HepG2 (cell line): Measurements from ENCODE around the gene SDK1. TPM values are rescaled to one million over a fixed set of nuclear protein-coding genes. Genes with fewer than 3 reads are reported as not detected.

ENCODE experiments used
- ATAC-seq: fragments of 200-7000 bp; cut with Tn5 transposase; 3 replicates; pipeline ENCODE4 v1.9.1; 2020; ENCODE audit warnings: mild to moderate bottlenecking, moderate library complexity
- BruUV-seq: library from RNA; stranded (reverse); fragments of 400-500 nt; replicated peaks from 2 replicates; lab custom pipeline; 2021; lab: Mats Ljungman, UMichigan
- CTCF ChIA-PET: fragments of 300-600 bp; formaldehyde crosslinking; extraction: SDS; loops from one replicate; lab custom pipeline; 2021; ENCODE audit warnings: low total read pairs, inconsistent platforms, low intra/inter-chr PET ratio; lab: Yijun Ruan, JAX
- POLR2A ChIA-PET: fragments of 350-600 bp; sonication (Branson Sonifier 250); formaldehyde crosslinking; loops from one replicate; lab custom pipeline; 2020; ENCODE audit warnings: antibody characterized with exemption, inconsistent platforms; lab: Yijun Ruan, JAX
- DNase-seq: peaks from one replicate; pipeline ENCODE4 v3.0.0-alpha.2; 2015; ENCODE audit warnings: low spot score
- FAIRE-seq: peaks from 3 replicates; lab custom pipeline; 2011; peaks lifted over from hg19 to GRCh38; lab: Jason Lieb, UNC
- H2AFZ ChIP-seq: one replicate; pipeline ENCODE4 v1.6.1; 2011; ENCODE audit warnings: low read length, inconsistent platforms
- H3K27ac ChIP-seq: fragments of 300-600 bp; 3 replicates; pipeline ENCODE4 v1.8.0; 2011; ENCODE audit warnings: mixed run types, mild to moderate bottlenecking, mixed read lengths, low read length, inconsistent platforms; ENCODE audit not compliant: insufficient read depth; ENCODE audit errors: extremely low read length
- H3K27me3 ChIP-seq, 2 experiments: fragments of 200-600 bp in 1 of 2; 2 replicates in 1 of 2; 3 replicates in 1 of 2; pipeline versions ENCODE4 v1.6.0 to v1.8.0; 2011; ENCODE audit warnings: low read length in 2 of 2, mild to moderate bottlenecking in 2 of 2, moderate library complexity in 2 of 2, inconsistent platforms in 1 of 2; ENCODE audit not compliant: insufficient read depth in 2 of 2, control insufficient read depth in 1 of 2
- H3K36me3 ChIP-seq, 2 experiments: fragments of 200-600 bp in 1 of 2; replicated peaks in 1 of 2; 2 replicates in 1 of 2; 3 replicates in 1 of 2; pipeline versions ENCODE4 v1.5.1 to v1.8.0; 2011; ENCODE audit warnings: low read length in 2 of 2, inconsistent platforms in 1 of 2; ENCODE audit not compliant: insufficient read depth in 2 of 2, control insufficient read depth in 1 of 2
- H3K4me1 ChIP-seq: 2 replicates; pipeline ENCODE4 v1.5.1; 2012; ENCODE audit warnings: low read length, inconsistent platforms; ENCODE audit not compliant: insufficient read depth
- H3K4me2 ChIP-seq: 2 replicates; pipeline ENCODE4 v1.6.0; 2011; ENCODE audit warnings: low read depth, low read length, inconsistent platforms
- H3K4me3 ChIP-seq, 3 experiments: fragments of 200-600 bp in 1 of 3; sonication (generic), shearing (Covaris generic) in 1 of 3; replicated peaks in 1 of 3; 2 replicates each; pipeline ENCODE4 v1.5.1; 2011 to 2016; ENCODE audit warnings: low read length in 3 of 3, inconsistent platforms in 2 of 3, low read depth in 2 of 3, mild to moderate bottlenecking in 2 of 3, control low read depth in 1 of 3, mixed read lengths in 1 of 3; ENCODE audit not compliant: insufficient read depth in 1 of 3
- H3K79me2 ChIP-seq: one replicate; pipeline ENCODE4 v1.6.1; 2011; ENCODE audit warnings: low read length, inconsistent platforms; ENCODE audit not compliant: insufficient read depth
- H3K9ac ChIP-seq: 2 replicates; pipeline ENCODE4 v1.6.0; 2011; ENCODE audit warnings: mild to moderate bottlenecking, low read depth, low read length, inconsistent platforms; ENCODE audit not compliant: insufficient read depth
- H3K9me3 ChIP-seq: 2 replicates; pipeline ENCODE4 v1.5.1; 2012; ENCODE audit warnings: mild to moderate bottlenecking, low read length
- H4K20me1 ChIP-seq: 2 replicates; pipeline ENCODE4 v1.6.0; 2011; ENCODE audit warnings: inconsistent platforms, mild to moderate bottlenecking, low read length, moderate library complexity; ENCODE audit not compliant: insufficient read depth
- CAMTA2 ChIP-seq: sonication (generic); formaldehyde crosslinking; IDR thresholded peaks from 2 replicates; pipeline ENCODE4 v1.4.0; 2020; ENCODE audit warnings: mild to moderate bottlenecking, missing genetic modification reagents, borderline replicate concordance
- MIER3 ChIP-seq: IDR thresholded peaks from 2 replicates; pipeline ENCODE4 v1.6.1; 2016; ENCODE audit warnings: missing compliant biosample characterization, borderline replicate concordance
- REL ChIP-seq: sonication (generic); formaldehyde crosslinking; conservative IDR thresholded peaks from 2 replicates; pipeline ENCODE4 v1.8.0; 2022; ENCODE audit warnings: mild to moderate bottlenecking, missing genetic modification reagents, moderate library complexity
- TOE1 ChIP-seq: sonication (generic); formaldehyde crosslinking; IDR thresholded peaks from 2 replicates; pipeline ENCODE4 v1.4.0; 2020; ENCODE audit warnings: mild to moderate bottlenecking, missing genetic modification reagents
- ZEB1 ChIP-seq: IDR thresholded peaks from 2 replicates; pipeline ENCODE4 v1.6.1; 2012; ENCODE audit warnings: mild to moderate bottlenecking, low read depth, inconsistent platforms; ENCODE audit not compliant: insufficient replicate concordance
- ZNF614 ChIP-seq: IDR thresholded peaks from 2 replicates; pipeline ENCODE4 v1.6.1; 2018; ENCODE audit warnings: missing biosample characterization, missing genetic modification reagents, inconsistent platforms, borderline replicate concordance
- ZNF775 ChIP-seq: sonication (generic); formaldehyde crosslinking; IDR thresholded peaks from 2 replicates; pipeline ENCODE4 v1.4.0; 2020; ENCODE audit warnings: missing genetic modification reagents, mild to moderate bottlenecking, moderate library complexity, borderline replicate concordance
- WGBS: methylation state at CpG from one replicate; pipeline ENCODE4 v1.1.6; 2017; ENCODE audit warnings: low lambda C conversion rate; 5-methylcytosine and 5-hydroxymethylcytosine counted together
- in situ Hi-C: cut with HindIII; loops from 2 replicates; pipeline ENCODE4 v1.10.0; 2017; ENCODE audit warnings: low pct_unique_long_range_greater_than_20kb; ENCODE audit not compliant: extremely low pct_ligation_motif_present
- intact Hi-C: fragments of 100-400 bp; cut with micrococcal nuclease; formaldehyde crosslinking; loops from one replicate; pipeline ENCODE4 v1.10.0; 2022; ENCODE audit not compliant: unreplicated experiment
- polyA plus RNA-seq, 8 experiments: library from polyadenylated mRNA; depleted of rRNA in 3 of 8; stranded (reverse) in 7 of 8; unstranded in 1 of 8; fragments of >200 nt; fragmentation: Illumina TruSeq in 4 of 8; extraction: Trizol in 4 of 8; gene quantifications; 2 replicates each; pipeline versions ENCODE4 v1.2.1 to v1.2.3, GENCODE V29; 2011 to 2016; ENCODE audit warnings: low read depth in 4 of 8, missing spikeins in 1 of 8, mixed read lengths in 1 of 8; ENCODE audit not compliant: insufficient read depth in 1 of 8
- total RNA-seq, 5 experiments: library from RNA; depleted of rRNA; stranded (reverse); fragments of >200 nt; fragmentation: Illumina TruSeq; extraction: Trizol; gene quantifications; 2 replicates each; pipeline ENCODE4 v1.2.3, GENCODE V29; 2016; ENCODE audit warnings: low read depth in 1 of 5
- TF ChIP-seq, protein P1 (sequence below): sonication (generic); formaldehyde crosslinking; IDR thresholded peaks from 2 replicates; pipeline ENCODE4 v1.4.0; 2020; ENCODE audit warnings: low read depth, mild to moderate bottlenecking, missing genetic modification reagents
- TF ChIP-seq, protein P2 (sequence below): sonication (generic); formaldehyde crosslinking; IDR thresholded peaks from 2 replicates; pipeline ENCODE4 v1.4.0; 2020; ENCODE audit warnings: missing genetic modification reagents, borderline replicate concordance
- TF ChIP-seq, protein P3 (sequence below): sonication (generic); formaldehyde crosslinking; IDR thresholded peaks from one replicate; pipeline ENCODE4 v1.5.1; 2020; ENCODE audit warnings: mild to moderate bottlenecking, missing genetic modification reagents; ENCODE audit errors: not compliant biosample characterization
- TF ChIP-seq, protein P4 (sequence below): sonication (generic); formaldehyde crosslinking; IDR thresholded peaks from 2 replicates; pipeline ENCODE4 v1.5.0; 2020; ENCODE audit warnings: missing genetic modification reagents

The SDK1 gene
- total and polyA plus RNA-seq, 2 of the 13 experiments (the other 11 are each of a cell fraction or from before 2014, with no cell fraction given): 0.35 to 2.4 TPM

DNA sequence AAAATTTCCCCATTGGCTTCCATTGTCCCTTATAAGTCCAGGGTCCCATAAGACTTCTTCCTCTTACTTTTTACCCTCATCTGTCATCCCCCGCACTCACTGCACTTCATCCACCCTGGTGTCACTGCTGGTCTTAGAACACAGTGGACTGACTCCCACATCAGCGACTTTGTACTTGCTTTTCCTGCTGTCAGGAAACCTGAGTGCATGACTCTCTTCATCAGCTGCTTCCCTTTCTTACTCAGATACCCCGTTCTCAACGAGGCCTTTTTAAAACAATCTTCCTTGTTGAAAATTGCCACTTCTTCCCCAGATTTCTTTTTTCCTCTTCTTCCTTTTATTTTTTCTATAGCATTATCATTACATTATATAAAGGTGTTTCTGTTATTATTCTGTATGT, 305.4 kb downstream of the SDK1 start (continued):
- TF ChIP-seq, protein P1, sequence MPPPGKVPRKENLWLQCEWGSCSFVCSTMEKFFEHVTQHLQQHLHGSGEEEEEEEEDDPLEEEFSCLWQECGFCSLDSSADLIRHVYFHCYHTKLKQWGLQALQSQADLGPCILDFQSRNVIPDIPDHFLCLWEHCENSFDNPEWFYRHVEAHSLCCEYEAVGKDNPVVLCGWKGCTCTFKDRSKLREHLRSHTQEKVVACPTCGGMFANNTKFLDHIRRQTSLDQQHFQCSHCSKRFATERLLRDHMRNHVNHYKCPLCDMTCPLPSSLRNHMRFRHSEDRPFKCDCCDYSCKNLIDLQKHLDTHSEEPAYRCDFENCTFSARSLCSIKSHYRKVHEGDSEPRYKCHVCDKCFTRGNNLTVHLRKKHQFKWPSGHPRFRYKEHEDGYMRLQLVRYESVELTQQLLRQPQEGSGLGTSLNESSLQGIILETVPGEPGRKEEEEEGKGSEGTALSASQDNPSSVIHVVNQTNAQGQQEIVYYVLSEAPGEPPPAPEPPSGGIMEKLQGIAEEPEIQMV (CRISPR knock-in tag): no peak
- TF ChIP-seq ZNF775 (CRISPR knock-in tag): no peak
- TF ChIP-seq, protein P2, sequence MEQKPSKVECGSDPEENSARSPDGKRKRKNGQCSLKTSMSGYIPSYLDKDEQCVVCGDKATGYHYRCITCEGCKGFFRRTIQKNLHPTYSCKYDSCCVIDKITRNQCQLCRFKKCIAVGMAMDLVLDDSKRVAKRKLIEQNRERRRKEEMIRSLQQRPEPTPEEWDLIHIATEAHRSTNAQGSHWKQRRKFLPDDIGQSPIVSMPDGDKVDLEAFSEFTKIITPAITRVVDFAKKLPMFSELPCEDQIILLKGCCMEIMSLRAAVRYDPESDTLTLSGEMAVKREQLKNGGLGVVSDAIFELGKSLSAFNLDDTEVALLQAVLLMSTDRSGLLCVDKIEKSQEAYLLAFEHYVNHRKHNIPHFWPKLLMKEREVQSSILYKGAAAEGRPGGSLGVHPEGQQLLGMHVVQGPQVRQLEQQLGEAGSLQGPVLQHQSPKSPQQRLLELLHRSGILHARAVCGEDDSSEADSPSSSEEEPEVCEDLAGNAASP (CRISPR knock-in tag): no peak

DNA sequence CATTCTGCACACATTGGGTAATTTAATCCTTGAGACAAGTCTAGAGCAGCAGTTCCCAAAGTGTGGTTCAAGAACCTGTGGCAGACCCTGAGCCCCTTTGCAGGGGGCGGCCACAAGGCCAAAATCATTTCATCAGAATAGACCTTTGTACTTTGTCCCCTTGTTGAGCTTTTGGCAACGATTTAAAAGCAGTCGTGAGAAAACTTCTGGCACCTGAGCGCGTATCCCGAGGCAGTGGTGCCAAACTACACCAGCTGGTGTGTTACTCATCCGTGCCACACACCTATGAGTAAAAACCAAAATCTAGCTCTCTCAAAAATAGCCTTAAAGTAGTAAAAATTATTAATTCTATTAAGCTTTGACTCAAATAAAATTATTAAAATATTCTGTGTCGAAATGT, 306.8 kb downstream of the SDK1 start:
- H2AFZ ChIP-seq: no peak overlapping the region
- no peaks in the 10 kb centered on the region for H3K36me3 ChIP-seq
- no TSS peak for BruUV-seq
- 71% methylated on average over 8 of the region's 8 CpGs for WGBS
- no peak overlapping the region for H3K4me3 ChIP-seq
- H3K79me2 ChIP-seq: no peaks in the 10 kb centered on the region
- H3K4me2 ChIP-seq: no peak overlapping the region
- H3K27me3 ChIP-seq: no peaks in the 10 kb centered on the region
- CTCF ChIA-PET: no interaction called here
- intact Hi-C loops (no loop called here), in situ Hi-C loops (no loop called here)
- no peaks in the 10 kb centered on the region for H3K4me1 ChIP-seq
- POLR2A ChIA-PET: no interaction called here
- H3K27ac ChIP-seq: no peak overlapping the region
- no peaks in the 10 kb centered on the region for H3K9me3 ChIP-seq
- DNase-seq (no peak), ATAC-seq (no peak), FAIRE-seq (no peak)
- H3K9ac ChIP-seq: no peak overlapping the region
- H4K20me1 ChIP-seq: no peaks in the 10 kb centered on the region
- TF ChIP-seq CAMTA2 (CRISPR knock-in tag): no peak
- no peak for TF ChIP-seq MIER3 (CRISPR knock-in tag)
- TF ChIP-seq ZNF614: no peak
- TF ChIP-seq, protein P3, sequence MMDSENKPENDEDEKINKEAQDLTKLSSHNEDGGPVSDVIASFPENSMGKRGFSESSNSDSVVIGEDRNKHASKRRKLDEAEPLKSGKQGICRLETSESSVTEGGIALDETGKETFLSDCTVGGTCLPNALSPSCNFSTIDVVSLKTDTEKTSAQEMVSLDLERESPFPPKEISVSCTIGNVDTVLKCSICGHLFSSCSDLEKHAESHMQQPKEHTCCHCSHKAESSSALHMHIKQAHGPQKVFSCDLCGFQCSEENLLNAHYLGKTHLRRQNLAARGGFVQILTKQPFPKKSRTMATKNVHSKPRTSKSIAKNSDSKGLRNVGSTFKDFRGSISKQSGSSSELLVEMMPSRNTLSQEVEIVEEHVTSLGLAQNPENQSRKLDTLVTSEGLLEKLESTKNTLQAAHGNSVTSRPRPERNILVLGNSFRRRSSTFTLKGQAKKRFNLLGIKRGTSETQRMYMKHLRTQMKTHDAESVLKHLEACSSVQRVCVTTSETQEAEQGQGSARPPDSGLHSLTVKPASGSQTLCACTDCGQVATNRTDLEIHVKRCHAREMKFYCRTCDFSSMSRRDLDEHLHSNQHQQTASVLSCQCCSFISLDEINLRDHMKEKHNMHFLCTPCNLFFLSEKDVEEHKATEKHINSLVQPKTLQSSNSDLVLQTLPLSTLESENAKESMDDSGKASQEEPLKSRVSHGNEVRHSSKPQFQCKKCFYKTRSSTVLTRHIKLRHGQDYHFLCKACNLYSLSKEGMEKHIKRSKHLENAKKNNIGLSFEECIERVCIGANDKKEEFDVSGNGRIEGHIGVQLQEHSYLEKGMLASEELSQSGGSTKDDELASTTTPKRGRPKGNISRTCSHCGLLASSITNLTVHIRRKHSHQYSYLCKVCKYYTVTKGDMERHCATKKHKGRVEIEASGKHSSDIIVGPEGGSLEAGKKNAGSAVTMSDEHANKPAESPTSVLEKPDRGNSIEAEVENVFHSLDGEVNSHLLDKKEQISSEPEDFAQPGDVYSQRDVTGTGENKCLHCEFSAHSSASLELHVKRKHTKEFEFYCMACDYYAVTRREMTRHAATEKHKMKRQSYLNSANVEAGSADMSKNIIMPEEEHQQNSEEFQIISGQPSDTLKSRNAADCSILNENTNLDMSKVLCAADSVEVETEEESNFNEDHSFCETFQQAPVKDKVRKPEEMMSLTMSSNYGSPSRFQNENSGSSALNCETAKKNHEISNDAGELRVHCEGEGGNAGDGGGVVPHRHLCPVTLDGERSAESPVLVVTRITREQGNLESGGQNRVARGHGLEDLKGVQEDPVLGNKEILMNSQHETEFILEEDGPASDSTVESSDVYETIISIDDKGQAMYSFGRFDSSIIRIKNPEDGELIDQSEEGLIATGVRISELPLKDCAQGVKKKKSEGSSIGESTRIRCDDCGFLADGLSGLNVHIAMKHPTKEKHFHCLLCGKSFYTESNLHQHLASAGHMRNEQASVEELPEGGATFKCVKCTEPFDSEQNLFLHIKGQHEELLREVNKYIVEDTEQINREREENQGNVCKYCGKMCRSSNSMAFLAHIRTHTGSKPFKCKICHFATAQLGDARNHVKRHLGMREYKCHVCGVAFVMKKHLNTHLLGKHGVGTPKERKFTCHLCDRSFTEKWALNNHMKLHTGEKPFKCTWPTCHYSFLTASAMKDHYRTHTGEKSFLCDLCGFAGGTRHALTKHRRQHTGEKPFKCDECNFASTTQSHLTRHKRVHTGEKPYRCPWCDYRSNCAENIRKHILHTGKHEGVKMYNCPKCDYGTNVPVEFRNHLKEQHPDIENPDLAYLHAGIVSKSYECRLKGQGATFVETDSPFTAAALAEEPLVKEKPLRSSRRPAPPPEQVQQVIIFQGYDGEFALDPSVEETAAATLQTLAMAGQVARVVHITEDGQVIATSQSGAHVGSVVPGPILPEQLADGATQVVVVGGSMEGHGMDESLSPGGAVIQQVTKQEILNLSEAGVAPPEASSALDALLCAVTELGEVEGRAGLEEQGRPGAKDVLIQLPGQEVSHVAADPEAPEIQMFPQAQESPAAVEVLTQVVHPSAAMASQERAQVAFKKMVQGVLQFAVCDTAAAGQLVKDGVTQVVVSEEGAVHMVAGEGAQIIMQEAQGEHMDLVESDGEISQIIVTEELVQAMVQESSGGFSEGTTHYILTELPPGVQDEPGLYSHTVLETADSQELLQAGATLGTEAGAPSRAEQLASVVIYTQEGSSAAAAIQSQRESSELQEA (CRISPR knock-in tag): no peak
- TF ChIP-seq ZEB1: no peak
- TF ChIP-seq TOE1 (CRISPR knock-in tag): no peak
- TF ChIP-seq REL (CRISPR knock-in tag): no peak
- TF ChIP-seq, protein P4, sequence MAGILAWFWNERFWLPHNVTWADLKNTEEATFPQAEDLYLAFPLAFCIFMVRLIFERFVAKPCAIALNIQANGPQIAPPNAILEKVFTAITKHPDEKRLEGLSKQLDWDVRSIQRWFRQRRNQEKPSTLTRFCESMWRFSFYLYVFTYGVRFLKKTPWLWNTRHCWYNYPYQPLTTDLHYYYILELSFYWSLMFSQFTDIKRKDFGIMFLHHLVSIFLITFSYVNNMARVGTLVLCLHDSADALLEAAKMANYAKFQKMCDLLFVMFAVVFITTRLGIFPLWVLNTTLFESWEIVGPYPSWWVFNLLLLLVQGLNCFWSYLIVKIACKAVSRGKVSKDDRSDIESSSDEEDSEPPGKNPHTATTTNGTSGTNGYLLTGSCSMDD (CRISPR knock-in tag): no peak
